ENCODE results near the gene FAM13B. TPM values are rescaled to one million over a fixed set of nuclear protein-coding genes. Genes with fewer than 3 reads are reported as not detected.

The FAM13B gene
- total RNA-seq, 1 donor from 2014 or later, result 57.9 TPM

- Mint-ChIP-seq H3K27ac (no peak overlapping the region), H3K4me1 (peaks cover 16% of the 10 kb centered on the region), H3K9me3 (no peaks in the 10 kb centered on the region), H3K4me3 (no peak overlapping the region), H3K36me3 (peaks cover 21% of the 10 kb centered on the region), H3K27me3 (ENCODE audit: low read depth) (no peaks in the 10 kb centered on the region)
- DNase-seq (ENCODE audit: low spot score in 2 of 2, unreplicated experiment in 2 of 2), result no peak
- no peak for TF ChIP-seq CTCF (IDR thresholded peaks at IDR 0.05; ENCODE audit: unreplicated experiment)
Measured at GRCh38 chr5:137932800-137933199, 100.1 kb downstream of the FAM13B start.

- H3K4me3 Mint-ChIP-seq, result no peak overlapping the region
- no peak for TF ChIP-seq CTCF (IDR thresholded peaks at IDR 0.05; ENCODE audit: unreplicated experiment)
- H3K27ac Mint-ChIP-seq, result peak overlapping the region; percentile 8
- H3K4me1 Mint-ChIP-seq, result peaks cover 13% of the 10 kb centered on the region
- H3K27me3 Mint-ChIP-seq (ENCODE audit: low read depth), result no peaks in the 10 kb centered on the region
- DNase-seq (ENCODE audit: low spot score in 2 of 2, unreplicated experiment in 2 of 2), result no peak
- H3K36me3 Mint-ChIP-seq, result peaks cover 4% of the 10 kb centered on the region
- no peaks in the 10 kb centered on the region for H3K9me3 Mint-ChIP-seq
Measured at GRCh38 chr5:137923856-137924255, 109.0 kb downstream of the FAM13B start.

GRCh38 chr5:137921931-137922330 is 110.9 kb downstream of the FAM13B start:
- H3K36me3 Mint-ChIP-seq, result peaks cover 5% of the 10 kb centered on the region
- DNase-seq (ENCODE audit: low spot score in 2 of 2, unreplicated experiment in 2 of 2), result no peak
- TF ChIP-seq CTCF (IDR thresholded peaks at IDR 0.05; ENCODE audit: unreplicated experiment), result no peak
- H3K9me3 Mint-ChIP-seq, result peaks cover 11% of the 10 kb centered on the region
- peak overlapping the region; percentile 52 for H3K27ac Mint-ChIP-seq
- H3K27me3 Mint-ChIP-seq (ENCODE audit: low read depth), result no peaks in the 10 kb centered on the region
- peaks cover 13% of the 10 kb centered on the region for H3K4me1 Mint-ChIP-seq
- H3K4me3 Mint-ChIP-seq, result no peak overlapping the region

GRCh38 chr5:137916923-137917322 is 116.0 kb downstream of the FAM13B start:
- peaks cover 2% of the 10 kb centered on the region for H3K4me1 Mint-ChIP-seq
- no peak overlapping the region for H3K4me3 Mint-ChIP-seq
- no peak for DNase-seq (ENCODE audit: low spot score in 2 of 2, unreplicated experiment in 2 of 2)
- TF ChIP-seq CTCF (IDR thresholded peaks at IDR 0.05; ENCODE audit: unreplicated experiment), result no peak
- H3K27me3 Mint-ChIP-seq (ENCODE audit: low read depth), result no peaks in the 10 kb centered on the region
- H3K9me3 Mint-ChIP-seq, result peaks cover 28% of the 10 kb centered on the region
- no peak overlapping the region for H3K27ac Mint-ChIP-seq
- H3K36me3 Mint-ChIP-seq, result peaks cover 8% of the 10 kb centered on the region

- H3K4me1 Mint-ChIP-seq, result no peaks in the 10 kb centered on the region
- TF ChIP-seq CTCF (IDR thresholded peaks at IDR 0.05; ENCODE audit: unreplicated experiment), result no peak
- no peaks in the 10 kb centered on the region for H3K27me3 Mint-ChIP-seq (ENCODE audit: low read depth)
- peaks cover 32% of the 10 kb centered on the region for H3K9me3 Mint-ChIP-seq
- H3K4me3 Mint-ChIP-seq, result no peak overlapping the region
- H3K27ac Mint-ChIP-seq, result no peak overlapping the region
- peaks cover 8% of the 10 kb centered on the region for H3K36me3 Mint-ChIP-seq
- DNase-seq (ENCODE audit: low spot score in 2 of 2, unreplicated experiment in 2 of 2), result no peak
Measured at GRCh38 chr5:137914758-137915157, 118.1 kb downstream of the FAM13B start.
